ENCODE results near the gene FHOD1. TPM values are rescaled to one million over a fixed set of nuclear protein-coding genes. Genes with fewer than 3 reads are reported as not detected.

FHOD1 gene
- total RNA-seq (2014; rRNA removed; shearing (Covaris generic)): 22.4 and 37.4 TPM in 2 replicates

DNA sequence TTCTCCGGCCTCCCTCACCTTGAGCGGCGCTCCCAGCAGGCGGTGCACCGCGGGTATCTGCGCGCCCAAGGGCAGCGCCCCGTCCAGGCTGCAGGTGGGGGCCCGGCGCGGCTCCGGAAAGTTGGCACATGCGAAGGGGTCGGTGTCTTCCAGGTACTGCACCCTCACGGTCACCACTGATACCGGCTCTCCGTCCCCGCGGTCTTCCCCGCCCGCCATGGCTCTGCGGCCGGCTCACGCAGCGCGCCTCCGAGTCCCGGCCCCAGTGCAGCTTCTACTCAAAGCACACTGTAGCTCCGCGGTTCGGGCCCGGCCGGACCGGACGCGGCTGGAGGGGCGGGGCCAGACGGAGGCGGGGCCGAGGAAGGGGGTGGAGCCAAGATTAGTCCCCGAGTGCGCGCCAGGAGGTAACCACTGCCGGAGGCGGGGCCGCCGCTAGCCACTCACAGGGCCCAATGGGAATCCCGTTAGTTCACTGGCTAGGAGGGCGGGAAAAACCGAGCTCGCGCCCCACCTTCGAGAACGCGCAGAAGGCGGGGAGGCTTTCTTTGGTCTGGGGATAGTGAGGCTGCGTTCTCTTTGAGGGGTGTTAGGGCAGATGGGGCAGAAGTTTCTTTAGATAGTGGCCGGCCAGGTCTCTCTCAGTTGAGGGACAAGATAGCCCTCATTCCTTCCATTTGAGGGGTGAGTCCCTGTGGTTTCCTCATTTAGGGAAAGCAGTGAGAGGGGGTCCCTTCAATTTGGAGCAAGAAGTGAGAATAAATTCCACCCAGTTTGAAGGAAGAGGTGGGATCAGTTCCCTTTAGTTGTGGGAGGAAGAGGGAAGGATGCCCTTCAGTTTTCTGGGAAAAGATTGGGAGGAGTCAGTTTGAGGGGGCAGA lies at the start of gene FHOD1:
TSS of gene FHOD1 (minus strand) at position 290 of the 881 bp plus-strand sequence. CDS start at position 219, 71 bp downstream.
- H3K4me3 ChIP-seq (ENCODE audit: insufficient read depth, low read depth, low read length): peak within 1 kb of the TSS; percentile 99
- peaks cover 28% of the 10 kb centered on the region for H3K27me3 ChIP-seq (ENCODE audit: control insufficient read depth, insufficient read depth, low read length)
- no peaks in the 10 kb centered on the region; the same call in none of the 2 replicates for H3K36me3 ChIP-seq (replicated peaks; ENCODE audit: control insufficient read depth, insufficient read depth, low read length)
- peak; percentile 97 for DNase-seq

GRCh38 chr16:67296420-67296819 lies 49.1 kb upstream of the FHOD1 start:
- Histone ChIP-seq H3K27me3 (ENCODE audit: control insufficient read depth, insufficient read depth, low read length) (no peaks in the 10 kb centered on the region; the same call in 1 of the 2 replicates), H3K4me3 (ENCODE audit: insufficient read depth, low read depth, low read length) (no peak overlapping the region), H3K36me3 (replicated peaks; ENCODE audit: control insufficient read depth, insufficient read depth, low read length) (no peaks in the 10 kb centered on the region)
- no peak for DNase-seq

GRCh38 chr16:67294938-67295361 lies 47.7 kb upstream of the FHOD1 start:
- Histone ChIP-seq H3K4me3 (ENCODE audit: insufficient read depth, low read depth, low read length) (no peak overlapping the region), H3K27me3 (ENCODE audit: control insufficient read depth, insufficient read depth, low read length) (no peaks in the 10 kb centered on the region; the same call in 1 of the 2 replicates), H3K36me3 (replicated peaks; ENCODE audit: control insufficient read depth, insufficient read depth, low read length) (no peaks in the 10 kb centered on the region)
- DNase-seq: peak; percentile 70

DNA sequence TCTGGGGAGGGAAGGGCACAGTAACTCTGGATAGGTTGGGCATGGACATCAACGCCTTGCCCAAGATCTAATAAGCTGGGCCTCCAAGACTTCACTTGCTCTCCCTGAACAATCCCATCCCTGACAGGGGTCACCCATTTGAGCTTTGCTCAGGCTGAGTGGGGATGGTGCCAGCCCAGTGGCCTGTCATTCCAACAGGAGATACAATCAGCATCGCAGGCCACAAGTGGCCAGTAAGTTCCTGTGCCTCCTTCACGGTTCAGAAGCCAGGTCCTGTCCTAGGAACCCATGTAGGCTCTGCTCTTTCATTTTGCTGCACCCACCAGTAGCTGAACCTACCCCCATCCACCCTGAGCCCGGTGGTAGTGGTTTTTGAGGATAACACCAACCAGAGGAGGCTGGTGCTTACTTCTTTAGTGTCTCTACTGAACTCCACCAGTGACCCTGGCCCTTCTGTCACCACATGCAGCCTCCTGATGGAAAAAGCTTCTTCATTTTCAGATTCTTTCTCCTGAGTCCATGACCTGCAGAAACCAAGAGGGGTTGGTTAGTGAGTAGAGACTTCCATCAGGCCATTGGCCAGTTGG lies 47.0 kb upstream of the FHOD1 start:
- Histone ChIP-seq H3K27me3 (ENCODE audit: control insufficient read depth, insufficient read depth, low read length) (no peaks in the 10 kb centered on the region; the same call in 1 of the 2 replicates), H3K4me3 (ENCODE audit: insufficient read depth, low read depth, low read length) (no peak overlapping the region), H3K36me3 (replicated peaks; ENCODE audit: control insufficient read depth, insufficient read depth, low read length) (no peaks in the 10 kb centered on the region)
- DNase-seq: no peak

GRCh38 chr16:67291461-67291860 lies 44.2 kb upstream of the FHOD1 start:
- DNase-seq: peak; percentile 16
- Histone ChIP-seq H3K4me3 (ENCODE audit: insufficient read depth, low read depth, low read length) (no peak overlapping the region), H3K27me3 (ENCODE audit: control insufficient read depth, insufficient read depth, low read length) (no peaks in the 10 kb centered on the region; the same call in 1 of the 2 replicates), H3K36me3 (replicated peaks; ENCODE audit: control insufficient read depth, insufficient read depth, low read length) (peaks cover 3% of the 10 kb centered on the region; the same call in 1 of the 2 replicates)

DNA sequence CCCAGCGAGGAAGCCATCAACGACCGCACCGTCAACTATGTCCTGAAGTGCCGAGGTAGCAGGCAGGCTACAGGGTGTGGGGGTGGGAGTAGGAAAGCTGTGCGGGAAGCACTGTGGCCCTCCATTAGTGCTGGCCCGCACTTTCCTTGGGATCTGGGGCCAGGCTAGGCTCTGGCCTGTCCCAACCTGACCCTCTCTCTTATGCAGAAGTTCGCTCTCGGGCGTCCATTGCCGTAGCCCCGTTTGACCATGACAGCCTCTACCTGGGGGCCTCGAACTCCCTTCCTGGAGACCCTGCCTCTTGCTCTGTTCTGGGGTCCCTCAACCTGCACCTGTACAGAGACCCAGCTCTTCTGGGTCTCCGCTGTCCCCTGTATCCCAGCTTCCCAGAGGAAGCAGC lies 40.7 kb upstream of the FHOD1 start:
- Histone ChIP-seq H3K27me3 (ENCODE audit: control insufficient read depth, insufficient read depth, low read length) (no peaks in the 10 kb centered on the region; the same call in 1 of the 2 replicates), H3K36me3 (replicated peaks; ENCODE audit: control insufficient read depth, insufficient read depth, low read length) (peaks cover 3% of the 10 kb centered on the region; the same call in 1 of the 2 replicates), H3K4me3 (ENCODE audit: insufficient read depth, low read depth, low read length) (no peak overlapping the region)
- DNase-seq: peak; percentile 20

DNA sequence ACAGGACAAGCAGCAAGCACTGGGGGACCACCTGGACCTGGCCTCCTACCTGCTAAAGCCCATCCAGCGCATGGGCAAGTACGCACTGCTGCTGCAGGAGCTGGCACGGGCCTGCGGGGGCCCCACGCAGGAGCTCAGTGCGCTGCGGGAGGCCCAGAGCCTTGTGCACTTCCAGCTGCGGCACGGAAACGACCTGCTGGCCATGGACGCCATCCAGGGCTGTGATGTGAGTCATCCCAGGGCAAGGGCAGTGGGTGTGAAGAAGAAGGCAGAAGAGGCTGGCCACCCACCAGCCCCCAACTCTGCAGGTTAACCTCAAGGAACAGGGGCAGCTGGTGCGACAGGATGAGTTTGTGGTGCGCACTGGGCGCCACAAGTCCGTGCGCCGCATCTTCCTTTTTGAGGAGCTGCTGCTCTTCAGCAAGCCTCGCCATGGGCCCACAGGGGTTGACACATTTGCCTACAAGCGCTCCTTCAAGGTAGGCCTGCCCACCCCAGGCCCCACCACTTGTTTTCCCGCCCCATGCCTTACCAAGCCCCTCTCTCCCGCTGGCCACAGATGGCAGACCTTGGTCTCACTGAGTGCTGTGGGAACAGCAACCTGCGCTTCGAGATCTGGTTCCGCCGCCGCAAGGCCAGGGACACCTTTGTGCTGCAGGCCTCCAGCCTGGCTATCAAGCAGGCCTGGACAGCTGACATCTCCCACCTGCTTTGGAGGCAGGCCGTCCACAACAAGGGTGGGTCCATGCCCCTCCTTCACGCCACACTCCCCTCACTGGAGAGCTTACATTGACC lies 39.4 kb upstream of the FHOD1 start:
- Histone ChIP-seq H3K36me3 (replicated peaks; ENCODE audit: control insufficient read depth, insufficient read depth, low read length) (peaks cover 3% of the 10 kb centered on the region; the same call in 1 of the 2 replicates), H3K4me3 (ENCODE audit: insufficient read depth, low read depth, low read length) (no peak overlapping the region), H3K27me3 (ENCODE audit: control insufficient read depth, insufficient read depth, low read length) (no peaks in the 10 kb centered on the region)
- peak; percentile 29 for DNase-seq

GRCh38 chr16:67284699-67285646 lies 37.7 kb upstream of the FHOD1 start:
- Histone ChIP-seq H3K4me3 (ENCODE audit: insufficient read depth, low read depth, low read length) (no peak overlapping the region), H3K27me3 (ENCODE audit: control insufficient read depth, insufficient read depth, low read length) (no peaks in the 10 kb centered on the region), H3K36me3 (replicated peaks; ENCODE audit: control insufficient read depth, insufficient read depth, low read length) (peaks cover 3% of the 10 kb centered on the region; the same call in 1 of the 2 replicates)
- DNase-seq: peak; percentile 95

DNA sequence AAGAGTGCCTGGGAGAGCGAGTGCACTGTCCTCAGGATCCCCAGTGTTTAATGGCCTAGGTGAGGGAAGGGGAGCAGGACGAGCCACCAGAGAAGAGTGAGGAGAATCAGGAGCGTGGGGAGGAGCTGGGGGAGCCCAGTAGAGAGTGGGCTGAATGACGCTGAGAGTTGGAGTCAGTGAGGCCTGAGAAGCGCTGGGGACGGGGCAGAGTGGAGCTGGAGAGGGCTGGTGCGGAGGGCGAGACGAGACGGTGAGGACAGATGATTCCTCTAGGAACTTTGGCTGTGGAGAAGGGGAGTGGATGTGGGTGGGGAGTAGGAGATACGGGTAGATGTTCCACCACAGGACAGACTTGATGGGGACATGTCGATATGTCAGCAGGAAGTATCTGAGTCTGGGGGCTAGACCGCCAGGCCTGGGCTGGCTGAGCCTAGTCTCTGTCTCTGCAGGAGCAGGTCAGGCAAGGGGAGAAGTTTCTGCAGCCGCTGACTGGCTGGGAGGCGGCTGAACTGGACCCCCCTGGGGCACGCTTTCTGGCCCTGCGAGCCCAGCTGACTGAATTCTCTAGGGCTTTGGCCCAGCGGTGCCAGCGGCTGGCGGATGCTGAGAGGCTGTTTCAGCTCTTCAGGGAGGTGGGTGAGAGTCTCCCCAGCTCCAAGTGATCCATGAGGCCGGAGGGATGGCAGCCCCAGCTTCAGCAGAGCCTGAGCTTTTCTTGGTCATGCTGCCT lies 36.7 kb upstream of the FHOD1 start:
- H3K4me3 ChIP-seq (ENCODE audit: insufficient read depth, low read depth, low read length): no peak overlapping the region
- peaks cover 3% of the 10 kb centered on the region; the same call in 1 of the 2 replicates for H3K36me3 ChIP-seq (replicated peaks; ENCODE audit: control insufficient read depth, insufficient read depth, low read length)
- no peak for DNase-seq
- peaks cover 5% of the 10 kb centered on the region for H3K27me3 ChIP-seq (ENCODE audit: control insufficient read depth, insufficient read depth, low read length)

- Histone ChIP-seq H3K27me3 (ENCODE audit: control insufficient read depth, insufficient read depth, low read length) (peaks cover 8% of the 10 kb centered on the region), H3K4me3 (ENCODE audit: insufficient read depth, low read depth, low read length) (no peak overlapping the region), H3K36me3 (replicated peaks; ENCODE audit: control insufficient read depth, insufficient read depth, low read length) (peaks cover 3% of the 10 kb centered on the region; the same call in 1 of the 2 replicates)
- no peak for DNase-seq
Observed at GRCh38 chr16:67283039-67283825, 36.0 kb upstream of the FHOD1 start.

DNA sequence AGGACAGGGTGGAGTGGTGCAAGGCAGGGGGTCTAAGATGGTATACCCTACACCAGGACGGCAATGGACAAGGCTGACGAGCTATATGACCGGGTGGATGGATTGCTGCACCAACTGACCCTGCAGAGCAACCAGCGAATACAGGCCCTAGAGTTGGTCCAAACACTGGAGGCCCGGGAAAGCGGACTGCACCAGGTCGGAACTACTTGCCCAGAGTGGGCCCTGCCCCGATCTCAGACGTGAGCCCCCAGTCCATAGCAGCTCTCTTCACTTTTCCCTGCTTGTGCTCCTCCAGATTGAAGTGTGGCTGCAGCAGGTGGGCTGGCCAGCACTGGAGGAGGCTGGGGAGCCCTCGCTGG lies 35.1 kb upstream of the FHOD1 start:
- H3K36me3 ChIP-seq (replicated peaks; ENCODE audit: control insufficient read depth, insufficient read depth, low read length): peaks cover 3% of the 10 kb centered on the region; the same call in 1 of the 2 replicates
- H3K4me3 ChIP-seq (ENCODE audit: insufficient read depth, low read depth, low read length): no peak overlapping the region
- H3K27me3 ChIP-seq (ENCODE audit: control insufficient read depth, insufficient read depth, low read length): peaks cover 9% of the 10 kb centered on the region
- no peak for DNase-seq
